SU-DHL-6 (cell line): ENCODE results near the gene PRR33.

ENCODE experiments used
- H2AFZ ChIP-seq: fragments of 200-600 bp; sonication (generic); 2 replicates; pipeline ENCODE4 v1.6.1; 2014; ENCODE audit warnings: low read depth, mild to moderate bottlenecking, moderate library complexity, mixed read lengths, antibody characterized with exemption, low read length; ENCODE audit not compliant: severe bottlenecking
- H3F3A ChIP-seq: fragments of 200-600 bp; shearing (Covaris generic); 2 replicates; pipeline ENCODE4 v1.6.0; 2016; ENCODE audit warnings: antibody characterized with exemption, mild to moderate bottlenecking; ENCODE audit not compliant: insufficient read depth
- H3K27ac ChIP-seq: fragments of 200-600 bp; sonication (generic); 2 replicates; pipeline ENCODE4 v1.5.1; 2016; ENCODE audit warnings: low read depth, mild to moderate bottlenecking, low read length, moderate library complexity, mixed read lengths
- H3K27me3 ChIP-seq: fragments of 200-600 bp; sonication (generic), shearing (Covaris generic); 2 replicates; pipeline ENCODE4 v1.6.0; 2014; ENCODE audit warnings: mild to moderate bottlenecking, low read length
- H3K36me3 ChIP-seq: fragments of 200-600 bp; sonication (generic); 2 replicates; pipeline ENCODE4 v1.6.1; 2014; ENCODE audit warnings: mild to moderate bottlenecking, low read length, mixed read lengths
- H3K4me2 ChIP-seq: fragments of 300-600, 200-600 bp; shearing (Covaris generic), sonication (generic); 2 replicates; pipeline ENCODE4 v1.6.0; 2014; ENCODE audit warnings: low read length, low read depth, mild to moderate bottlenecking; ENCODE audit not compliant: poor library complexity, severe bottlenecking
- H3K4me3 ChIP-seq: fragments of 200-600 bp; sonication (generic); 2 replicates; pipeline ENCODE4 v1.5.1; 2014; ENCODE audit warnings: antibody characterized with exemption, low read length, mild to moderate bottlenecking, mixed read lengths; ENCODE audit not compliant: insufficient read depth, poor library complexity, severe bottlenecking
- H3K79me2 ChIP-seq: fragments of 200-600 bp; sonication (generic); 2 replicates; pipeline ENCODE4 v1.6.1; 2014; ENCODE audit warnings: mild to moderate bottlenecking, low read length, moderate library complexity; ENCODE audit not compliant: insufficient read depth
- H3K9ac ChIP-seq: fragments of 200-600 bp; sonication (generic); 2 replicates; pipeline ENCODE4 v1.7.0; 2014; ENCODE audit warnings: mild to moderate bottlenecking, low read length
- H3K9me2 ChIP-seq: fragments of 200-600 bp; sonication (generic); replicated peaks from 2 replicates; pipeline ENCODE4 v1.6.1; 2014; ENCODE audit warnings: low read length; ENCODE audit not compliant: insufficient read depth
- H3K9me3 ChIP-seq: fragments of 200-600 bp; sonication (generic); 2 replicates; pipeline ENCODE4 v1.6.1; 2014; ENCODE audit warnings: low read length, mixed read lengths; ENCODE audit not compliant: insufficient read depth
- H4K20me1 ChIP-seq: fragments of 200-600 bp; sonication (generic); 2 replicates; pipeline ENCODE4 v1.6.1; 2014; ENCODE audit warnings: low read depth, mild to moderate bottlenecking, antibody characterized with exemption, low read length, moderate library complexity, mixed read lengths
- CTCF ChIP-seq: fragments of 200-600 bp; sonication (generic); IDR thresholded peaks from one replicate; pipeline ENCODE4 v1.5.1; 2017; ENCODE audit warnings: antibody characterized with exemption, mild to moderate bottlenecking, low read length, moderate library complexity; ENCODE audit not compliant: insufficient read depth, poor library complexity, severe bottlenecking
- EZH2phosphoT487 ChIP-seq: fragments of 200-600 bp; sonication (generic), shearing (Covaris generic); conservative IDR thresholded peaks from 2 replicates; pipeline ENCODE4 v1.6.1; 2018; ENCODE audit warnings: mild to moderate bottlenecking, antibody characterized with exemption, low read length, moderate library complexity, mixed read lengths

Gene PRR33

GRCh38 chr11:1839204-1839923 lies 52.3 kb downstream of the PRR33 start:
- Histone ChIP-seq H3K9ac (no peak overlapping the region), H3K79me2 (no peaks in the 10 kb centered on the region), H3F3A (no peaks in the 10 kb centered on the region), H2AFZ (no peak overlapping the region), H3K9me3 (no peaks in the 10 kb centered on the region), H3K36me3 (no peaks in the 10 kb centered on the region), H4K20me1 (no peaks in the 10 kb centered on the region), H3K4me2 (peak overlapping the region; percentile 32), H3K4me3 (no peak overlapping the region), H3K9me2 (no peaks in the 10 kb centered on the region), H3K27ac (peak overlapping the region; percentile 64; the same call in 1 of the 2 replicates), H3K27me3 (no peaks in the 10 kb centered on the region)
- no peak for TF ChIP-seq EZH2phosphoT487
- TF ChIP-seq CTCF: no peak

GRCh38 chr11:1838426-1839144 lies 53.1 kb downstream of the PRR33 start, which contains the start of gene TNNI2:
Gene TNNI2, plus strand, starts transcription at chr11:1838981. Its CDS starts 716 bp downstream, at chr11:1839697.
- H2AFZ ChIP-seq: no peak within 1 kb of the TSS
- H3K27ac ChIP-seq: peak within 1 kb of the TSS; percentile 64; the same call in 1 of the 2 replicates
- H3K27me3 ChIP-seq: no peaks in the 10 kb centered on the region
- no peaks in the 10 kb centered on the region for H3F3A ChIP-seq
- H3K9me2 ChIP-seq: no peaks in the 10 kb centered on the region
- TF ChIP-seq EZH2phosphoT487: no peak
- TF ChIP-seq CTCF: no peak
- no peaks in the 10 kb centered on the region for H3K79me2 ChIP-seq
- H3K9me3 ChIP-seq: no peaks in the 10 kb centered on the region
- H3K4me2 ChIP-seq: peak within 1 kb of the TSS; percentile 32
- no peak within 1 kb of the TSS; the same call in 1 of the 2 replicates for H3K9ac ChIP-seq
- H3K4me3 ChIP-seq: no peak within 1 kb of the TSS
- no peaks in the 10 kb centered on the region for H3K36me3 ChIP-seq
- H4K20me1 ChIP-seq: no peaks in the 10 kb centered on the region
